ENCODE data around the gene NRL. TPM values are rescaled to one million over a fixed set of nuclear protein-coding genes. Genes with fewer than 3 reads are reported as not detected.
"Not testable (repeated sequence)": the region's sequence is repeated elsewhere in the genome, so short reads cannot be mapped to it uniquely, and the experiment has no call there.

Gene NRL
- total RNA-seq, 1 experiment from 2014 or later = 1.4 TPM

DNA sequence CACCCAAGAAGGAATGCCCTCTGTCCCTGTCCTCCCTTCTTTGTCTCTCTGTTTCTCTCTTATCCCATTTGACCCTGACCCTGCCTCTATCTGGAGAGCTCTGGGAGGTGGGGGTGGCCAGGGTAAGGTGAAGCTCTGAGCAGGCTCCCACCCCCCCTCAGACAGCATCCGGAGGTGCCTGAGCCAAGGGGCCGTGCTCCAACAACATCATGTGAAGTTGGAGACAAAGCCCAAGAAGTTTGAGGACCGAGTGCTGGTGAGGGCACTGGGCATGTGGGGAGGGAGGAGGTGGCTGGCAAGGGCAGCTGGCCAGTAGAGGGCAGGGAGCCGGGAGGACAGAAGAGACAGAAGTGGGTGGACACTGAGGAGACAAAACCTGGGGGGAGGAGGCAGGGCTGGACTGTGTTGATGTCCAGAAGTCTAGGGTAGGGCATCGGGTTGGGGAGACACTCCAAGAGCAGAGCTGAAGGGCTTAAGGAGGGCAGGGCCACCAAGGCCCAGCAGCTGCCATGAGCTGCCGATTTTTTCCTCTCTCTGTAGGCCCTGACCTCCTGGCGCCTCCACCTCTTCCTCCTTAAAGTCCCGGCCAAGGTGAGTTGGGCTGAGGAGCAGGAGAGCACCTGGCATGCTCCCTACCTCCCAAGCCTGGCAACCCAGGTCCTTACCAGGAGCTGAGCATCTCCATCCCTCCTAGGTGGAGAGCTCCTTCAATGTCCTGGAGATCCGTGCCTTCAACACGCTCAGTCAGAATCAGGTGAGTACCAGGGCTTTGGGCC is 61.0 kb downstream of the NRL start:
- 0 out of 2 replicates have a peak, but pooled peaks cover 2% of the 10 kb centered on the region for H3K9me3 ChIP-seq (replicated peaks)
- H3K4me3 ChIP-seq = no peak overlapping the region
- peaks cover 15% of the 10 kb centered on the region for H3K27me3 ChIP-seq (replicated peaks)
- no peaks in the 10 kb centered on the region for H3K36me3 ChIP-seq
- peaks cover 11% of the 10 kb centered on the region for H3K4me1 ChIP-seq (replicated peaks)
- no peak overlapping the region for H3K27ac ChIP-seq
- DNase-seq (ENCODE audit: low read depth in 1 of 2, low spot score in 2 of 2) = no peak

GRCh38 chr14:24052656-24053547 is 61.8 kb downstream of the NRL start:
- Histone ChIP-seq H3K9me3 (replicated peaks) (0 out of 2 replicates have a peak, but pooled peaks cover 2% of the 10 kb centered on the region), H3K4me1 (replicated peaks) (peaks cover 11% of the 10 kb centered on the region), H3K4me3 (no peak overlapping the region), H3K36me3 (no peaks in the 10 kb centered on the region), H3K27ac (no peak overlapping the region), H3K27me3 (replicated peaks) (peaks cover 15% of the 10 kb centered on the region)
- no peak for DNase-seq (ENCODE audit: low read depth in 1 of 2, low spot score in 2 of 2)

- H3K9me3 ChIP-seq (replicated peaks) = 0 out of 2 replicates have a peak, but pooled peaks cover 2% of the 10 kb centered on the region
Measured at GRCh38 chr14:24051789-24052655, 62.7 kb downstream of the NRL start, which contains the start of gene CARMIL3. Gene CARMIL3 (plus strand): TSS chr14:24052009. CDS start chr14:24052154, 145 bp downstream.

GRCh38 chr14:24051176-24051788 is 63.5 kb downstream of the NRL start:
- H3K27ac ChIP-seq = no peak overlapping the region
- peaks cover 15% of the 10 kb centered on the region for H3K27me3 ChIP-seq (replicated peaks)
- H3K4me3 ChIP-seq = peak overlapping the region; percentile 28

More at GRCh38 chr14:24051789-24052655, 62.7 kb downstream of the NRL start, which contains the start of gene CARMIL3:
- peak within 1 kb of the TSS; percentile 28 for H3K4me3 ChIP-seq
- H3K36me3 ChIP-seq = no peaks in the 10 kb centered on the region
- H3K27ac ChIP-seq = no peak within 1 kb of the TSS
- peak; percentile 22 to 54 for DNase-seq (ENCODE audit: low read depth in 1 of 2, low spot score in 2 of 2)
- peaks cover 15% of the 10 kb centered on the region for H3K27me3 ChIP-seq (replicated peaks)
- peaks cover 11% of the 10 kb centered on the region for H3K4me1 ChIP-seq (replicated peaks)

DNA sequence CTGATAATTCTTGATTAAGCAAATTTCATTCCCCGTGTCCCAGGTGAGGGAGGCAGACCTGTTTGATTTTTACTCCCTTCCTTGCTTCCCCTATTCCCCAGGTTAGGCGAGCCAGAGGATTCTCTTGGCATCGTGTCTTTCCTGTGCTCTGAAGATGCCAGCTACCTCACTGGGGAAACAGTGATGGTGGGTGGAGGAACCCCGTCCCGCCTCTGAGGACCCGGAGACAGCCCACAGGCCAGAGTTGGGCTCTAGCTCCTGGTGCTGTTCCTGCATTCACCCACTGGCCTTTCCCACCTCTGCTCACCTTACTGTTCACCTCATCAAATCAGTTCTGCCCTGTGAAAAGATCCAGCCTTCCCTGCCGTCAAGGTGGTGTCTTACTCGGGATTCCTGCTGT is 64.0 kb downstream of the NRL start:
- not testable (repeated sequence) for H3K4me3 ChIP-seq; DNase-seq (ENCODE audit: low read depth in 1 of 2, low spot score in 2 of 2); H3K27ac ChIP-seq; H3K36me3 ChIP-seq; H3K9me3 ChIP-seq (replicated peaks)
- H3K4me1 ChIP-seq (replicated peaks) = peaks cover 11% of the 10 kb centered on the region
- H3K27me3 ChIP-seq (replicated peaks) = peaks cover 15% of the 10 kb centered on the region

More at GRCh38 chr14:24051176-24051788, 63.5 kb downstream of the NRL start:
- Histone ChIP-seq H3K9me3 (replicated peaks) (0 out of 2 replicates have a peak, but pooled peaks cover 2% of the 10 kb centered on the region), H3K4me1 (replicated peaks) (peaks cover 11% of the 10 kb centered on the region), H3K36me3 (no peaks in the 10 kb centered on the region)
- DNase-seq (ENCODE audit: low read depth in 1 of 2, low spot score in 2 of 2) = peak in 1 of 2 experiments; percentile 35

DNA sequence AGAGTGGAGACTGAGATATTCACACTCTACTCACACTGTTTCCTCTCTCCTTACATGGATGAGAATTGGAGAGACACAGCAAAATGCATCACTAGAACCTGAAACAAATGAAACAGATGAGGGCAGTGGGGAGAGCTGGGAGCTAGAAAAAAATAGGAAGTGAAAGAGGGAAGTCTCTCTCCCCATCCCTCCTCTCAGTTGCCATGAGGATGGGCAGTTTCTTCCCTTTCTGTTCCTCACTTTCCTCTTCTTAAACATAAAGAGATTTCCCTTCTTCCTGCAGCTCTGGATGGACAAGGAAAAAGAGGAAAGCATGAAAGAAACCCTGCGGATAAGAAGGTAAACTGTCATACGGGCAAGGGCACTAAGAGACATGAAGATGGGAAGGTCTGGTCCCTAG is 65.7 kb downstream of the NRL start:
- not testable (repeated sequence) for H3K36me3 ChIP-seq; H3K27ac ChIP-seq; H3K9me3 ChIP-seq (replicated peaks); DNase-seq (ENCODE audit: low read depth in 1 of 2, low spot score in 2 of 2); H3K4me3 ChIP-seq
- Histone ChIP-seq H3K4me1 (replicated peaks) (peaks cover 11% of the 10 kb centered on the region), H3K27me3 (replicated peaks) (peaks cover 15% of the 10 kb centered on the region)

DNA sequence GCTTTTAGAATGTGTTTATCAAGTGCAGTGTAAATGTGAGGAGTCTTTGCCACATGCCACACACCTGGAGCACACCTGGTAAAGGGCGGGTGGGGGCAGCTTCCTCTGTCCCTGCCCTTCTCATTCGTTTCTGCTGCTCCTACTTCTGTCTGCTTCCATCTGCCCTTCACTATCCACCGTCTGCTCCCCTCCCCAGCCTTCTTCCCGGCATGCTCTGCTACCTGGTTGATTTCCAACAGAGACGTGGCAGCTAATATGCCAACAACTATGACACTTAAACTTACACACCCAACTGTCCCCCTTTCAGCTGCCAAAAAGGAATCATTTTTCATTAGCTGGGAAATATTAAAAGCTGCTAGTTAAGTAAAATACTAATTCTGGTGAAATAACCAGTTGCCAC is 72.0 kb downstream of the NRL start:
- no peaks in the 10 kb centered on the region for H3K9me3 ChIP-seq (replicated peaks)
- DNase-seq (ENCODE audit: low read depth in 1 of 2, low spot score in 2 of 2) = no peak
- H3K4me1 ChIP-seq (replicated peaks) = no peaks in the 10 kb centered on the region
- H3K36me3 ChIP-seq = no peaks in the 10 kb centered on the region
- H3K27ac ChIP-seq = no peak overlapping the region
- H3K4me3 ChIP-seq = no peak overlapping the region
- no peaks in the 10 kb centered on the region for H3K27me3 ChIP-seq (replicated peaks)

GRCh38 chr14:24040692-24041091 is 74.1 kb downstream of the NRL start:
- Histone ChIP-seq H3K4me1 (replicated peaks) (peaks cover 4% of the 10 kb centered on the region), H3K27ac (no peak overlapping the region), H3K4me3 (no peak overlapping the region), H3K27me3 (replicated peaks) (no peaks in the 10 kb centered on the region), H3K36me3 (no peaks in the 10 kb centered on the region), H3K9me3 (replicated peaks) (no peaks in the 10 kb centered on the region)
- DNase-seq (ENCODE audit: low read depth in 1 of 2, low spot score in 2 of 2) = no peak

- Histone ChIP-seq H3K9me3 (replicated peaks) (no peaks in the 10 kb centered on the region), H3K36me3 (no peaks in the 10 kb centered on the region), H3K27me3 (replicated peaks) (no peaks in the 10 kb centered on the region), H3K4me1 (replicated peaks) (peaks cover 4% of the 10 kb centered on the region), H3K27ac (no peak overlapping the region), H3K4me3 (no peak overlapping the region)
- no peak for DNase-seq (ENCODE audit: low read depth in 1 of 2, low spot score in 2 of 2)
Measured at GRCh38 chr14:24038686-24039085, 76.1 kb downstream of the NRL start.

GRCh38 chr14:24037658-24038037 is 77.1 kb downstream of the NRL start:
- DNase-seq (ENCODE audit: low read depth in 1 of 2, low spot score in 2 of 2) = no peak
- H3K27ac ChIP-seq = no peak overlapping the region
- H3K4me1 ChIP-seq (replicated peaks) = peaks cover 4% of the 10 kb centered on the region
- no peak overlapping the region for H3K4me3 ChIP-seq
- no peaks in the 10 kb centered on the region for H3K9me3 ChIP-seq (replicated peaks)
- no peaks in the 10 kb centered on the region for H3K27me3 ChIP-seq (replicated peaks)
- H3K36me3 ChIP-seq = no peaks in the 10 kb centered on the region

DNA sequence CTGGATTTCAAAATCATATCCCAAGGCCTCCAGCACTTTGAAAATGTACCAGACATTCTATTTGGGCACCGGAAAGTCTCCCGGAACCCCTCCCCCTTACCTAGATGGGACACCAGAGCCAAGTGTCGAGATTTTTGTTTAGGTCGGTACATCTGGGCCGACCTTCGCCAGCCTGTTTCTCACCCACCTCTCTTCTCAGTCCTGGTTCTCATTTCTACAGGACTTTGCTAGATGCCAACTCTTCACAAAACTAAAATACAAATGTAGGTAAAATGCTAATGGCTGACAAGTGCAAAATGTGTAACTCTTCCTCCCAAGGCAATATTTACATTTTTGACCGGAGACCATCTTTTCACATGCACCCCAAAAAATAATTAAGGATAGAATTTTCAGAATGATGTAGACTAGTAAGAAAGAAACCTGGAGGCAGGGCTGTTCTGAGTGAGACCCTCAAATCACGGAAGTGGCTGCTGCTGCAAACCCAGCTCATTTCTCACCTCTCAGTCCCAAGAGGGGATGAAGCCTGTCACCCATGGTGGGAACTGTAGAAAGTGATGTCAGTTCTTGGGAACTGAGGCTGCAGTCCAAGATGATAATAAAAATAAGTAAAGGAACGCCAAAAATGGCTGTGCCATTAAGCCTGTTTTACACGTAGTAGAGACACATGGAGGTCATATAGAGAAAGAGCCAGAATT is 77.6 kb downstream of the NRL start:
- not testable (repeated sequence) for DNase-seq (ENCODE audit: low read depth in 1 of 2, low spot score in 2 of 2); H3K9me3 ChIP-seq (replicated peaks); H3K27ac ChIP-seq; H3K27me3 ChIP-seq (replicated peaks); H3K4me1 ChIP-seq (replicated peaks); H3K36me3 ChIP-seq
- H3K4me3 ChIP-seq = peak overlapping the region; percentile 37

DNA sequence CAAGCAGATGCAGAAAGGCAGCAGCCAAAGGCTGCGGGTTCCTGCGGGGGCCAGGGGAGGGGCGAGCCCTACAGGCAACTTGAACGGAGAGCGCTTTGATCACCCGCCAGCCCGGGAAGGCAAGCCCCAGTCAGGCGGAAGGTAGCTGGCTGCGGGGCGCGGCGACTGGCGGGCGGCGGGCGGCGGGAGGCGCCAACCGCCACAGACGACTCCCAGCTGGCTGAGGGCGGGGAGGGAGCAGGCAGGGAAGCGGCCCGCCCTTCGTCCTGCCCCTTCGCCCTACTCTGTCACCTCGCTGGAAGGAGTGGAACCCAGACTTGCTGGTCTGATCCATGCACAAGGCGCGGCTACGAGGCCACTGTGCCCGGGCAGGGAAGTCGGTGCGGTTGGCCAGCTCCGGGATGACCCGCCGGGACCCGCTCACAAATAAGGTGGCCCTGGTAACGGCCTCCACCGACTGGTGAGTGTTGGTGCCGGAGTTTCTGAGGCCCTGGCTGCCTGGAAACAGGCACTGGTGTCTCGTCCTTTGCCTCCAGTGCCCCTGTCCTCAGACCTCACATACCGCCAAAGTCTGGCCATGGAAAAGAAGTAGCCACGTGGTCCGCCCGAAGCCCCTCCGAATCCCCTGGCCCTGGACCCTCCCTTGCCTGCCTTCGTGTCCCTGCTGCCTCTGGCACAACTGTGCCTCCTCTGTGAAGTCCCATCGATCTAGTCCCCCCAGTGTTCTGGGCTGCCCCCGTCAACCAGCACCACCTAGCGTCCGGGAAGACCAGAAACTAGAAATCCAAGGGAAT is 78.4 kb downstream of the NRL start:
- Histone ChIP-seq H3K4me1 (replicated peaks) (peaks cover 4% of the 10 kb centered on the region), H3K4me3 (peak overlapping the region; percentile 37), H3K9me3 (replicated peaks) (no peaks in the 10 kb centered on the region), H3K27me3 (replicated peaks) (no peaks in the 10 kb centered on the region), H3K36me3 (no peaks in the 10 kb centered on the region), H3K27ac (0 out of 2 replicates have a peak overlapping the region, but pooled peaks have one; percentile 17)
- DNase-seq (ENCODE audit: low read depth in 1 of 2, low spot score in 2 of 2) = peak; percentile 72 to 75
